Astrocyte of the spinal cord (primary cell): ENCODE results near the gene UBE2G2.

Experiments used
- DNase-seq: peaks from one replicate; pipeline ENCODE4 v3.0.0; 2011; ENCODE audit warnings: low read depth, low spot score
- H3K4me3 ChIP-seq: 2 replicates; pipeline ENCODE4 v1.5.1; 2011; ENCODE audit warnings: low read depth, mild to moderate bottlenecking, low read length, moderate library complexity
- CTCF ChIP-seq: IDR thresholded peaks from 2 replicates; pipeline ENCODE4 v1.5.1; 2012; ENCODE audit warnings: low read depth, mild to moderate bottlenecking, low read length, inconsistent platforms
- in situ Hi-C: cut with HindIII; loops from 2 replicates; pipeline ENCODE4 v1.10.0; 2017; ENCODE audit warnings: low sequenced_read_pairs

The UBE2G2 gene

GRCh38 chr21:44732263-44732662, 69.4 kb downstream of the UBE2G2 start:
- no peak overlapping the region for H3K4me3 ChIP-seq
- no peak for DNase-seq
- in situ Hi-C loops, result no loop called here
- no peak for TF ChIP-seq CTCF

- TF ChIP-seq CTCF, result no peak
- no peak overlapping the region for H3K4me3 ChIP-seq
- DNase-seq, result no peak
- in situ Hi-C loops, result no loop called here
These were observed 70.6 kb downstream of the UBE2G2 start for GRCh38 chr21:44730951-44731579.

GRCh38 chr21:44730028-44730395, 71.6 kb downstream of the UBE2G2 start:
- DNase-seq, result no peak
- no peak overlapping the region for H3K4me3 ChIP-seq
- no peak for TF ChIP-seq CTCF
- in situ Hi-C loops, result no loop called here

GRCh38 chr21:44729336-44730027, 72.1 kb downstream of the UBE2G2 start:
- no peak for TF ChIP-seq CTCF
- in situ Hi-C loops, result no loop called here
- no peak for DNase-seq
- H3K4me3 ChIP-seq, result no peak overlapping the region

- H3K4me3 ChIP-seq, result no peak overlapping the region
- TF ChIP-seq CTCF, result no peak
- DNase-seq, result no peak
- in situ Hi-C loops, result no loop called here
These were observed 72.9 kb downstream of the UBE2G2 start for GRCh38 chr21:44728716-44729115.

GRCh38 chr21:44727757-44728156, 73.9 kb downstream of the UBE2G2 start:
- TF ChIP-seq CTCF, result no peak
- in situ Hi-C loops, result no loop called here
- DNase-seq, result no peak
- H3K4me3 ChIP-seq, result no peak overlapping the region

- no peak for DNase-seq
- no peak for TF ChIP-seq CTCF
- in situ Hi-C loops, result no loop called here
- H3K4me3 ChIP-seq, result no peak overlapping the region
These were observed 74.3 kb downstream of the UBE2G2 start for GRCh38 chr21:44727321-44727720.
